WI38 (cell line): ENCODE measurements around the gene CCDC142.

Experiments used
- H3K4me3 ChIP-seq: 2 replicates; pipeline ENCODE4 v1.5.1; 2011; ENCODE audit warnings: low read depth, mild to moderate bottlenecking, control low read depth, low read length
- TF ChIP-seq, protein P1 (sequence below): IDR thresholded peaks from 2 replicates; pipeline ENCODE4 v1.5.1; 2012; ENCODE audit warnings: low read depth, mild to moderate bottlenecking, control low read depth, low read length

Gene CCDC142

DNA sequence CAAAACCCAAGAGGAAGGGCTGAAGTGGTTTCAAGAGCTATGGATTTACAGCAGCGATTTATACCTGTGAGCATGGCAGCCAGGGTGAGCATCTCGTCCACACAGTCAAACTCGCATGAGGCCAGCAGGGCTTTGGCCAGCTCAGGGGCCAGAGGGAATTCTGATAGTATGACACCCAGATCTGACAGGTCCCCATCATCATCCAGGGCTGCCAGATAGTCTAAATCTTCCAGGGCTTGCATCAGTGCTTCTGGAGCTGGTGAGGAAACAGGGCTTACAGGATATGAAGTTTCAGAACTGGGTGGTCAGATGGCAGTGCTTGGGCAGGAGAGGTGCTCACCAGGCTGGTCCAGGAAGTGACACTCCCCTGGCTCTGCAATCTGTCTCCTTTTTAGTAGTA lies 39.7 kb upstream of the CCDC142 start:
- TF ChIP-seq, protein P1, sequence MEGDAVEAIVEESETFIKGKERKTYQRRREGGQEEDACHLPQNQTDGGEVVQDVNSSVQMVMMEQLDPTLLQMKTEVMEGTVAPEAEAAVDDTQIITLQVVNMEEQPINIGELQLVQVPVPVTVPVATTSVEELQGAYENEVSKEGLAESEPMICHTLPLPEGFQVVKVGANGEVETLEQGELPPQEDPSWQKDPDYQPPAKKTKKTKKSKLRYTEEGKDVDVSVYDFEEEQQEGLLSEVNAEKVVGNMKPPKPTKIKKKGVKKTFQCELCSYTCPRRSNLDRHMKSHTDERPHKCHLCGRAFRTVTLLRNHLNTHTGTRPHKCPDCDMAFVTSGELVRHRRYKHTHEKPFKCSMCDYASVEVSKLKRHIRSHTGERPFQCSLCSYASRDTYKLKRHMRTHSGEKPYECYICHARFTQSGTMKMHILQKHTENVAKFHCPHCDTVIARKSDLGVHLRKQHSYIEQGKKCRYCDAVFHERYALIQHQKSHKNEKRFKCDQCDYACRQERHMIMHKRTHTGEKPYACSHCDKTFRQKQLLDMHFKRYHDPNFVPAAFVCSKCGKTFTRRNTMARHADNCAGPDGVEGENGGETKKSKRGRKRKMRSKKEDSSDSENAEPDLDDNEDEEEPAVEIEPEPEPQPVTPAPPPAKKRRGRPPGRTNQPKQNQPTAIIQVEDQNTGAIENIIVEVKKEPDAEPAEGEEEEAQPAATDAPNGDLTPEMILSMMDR: no peak
- no peak overlapping the region for H3K4me3 ChIP-seq

DNA sequence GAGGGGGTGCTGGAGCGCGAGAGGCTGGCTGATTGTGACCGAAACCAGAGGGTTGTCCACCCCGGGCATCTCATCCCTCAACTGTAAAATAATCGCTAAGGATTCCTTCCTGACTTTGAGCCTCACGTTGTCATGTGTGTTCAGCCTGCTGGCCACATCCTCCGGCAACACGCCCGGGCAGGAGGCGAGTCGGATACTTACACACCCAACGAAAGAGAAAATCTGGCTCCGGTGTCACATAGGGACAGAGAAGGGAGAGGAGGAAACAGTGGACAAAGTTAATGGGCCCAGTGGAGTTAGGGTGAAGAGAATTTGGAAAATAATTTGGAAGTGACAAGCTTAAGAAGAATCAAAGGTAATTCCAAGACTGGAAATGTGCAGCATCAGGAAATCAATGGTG lies 33.9 kb upstream of the CCDC142 start:
- H3K4me3 ChIP-seq: no peak overlapping the region
- TF ChIP-seq, protein P1: no peak

GRCh38 chr2:74515981-74516633 lies 33.3 kb upstream of the CCDC142 start:
- TF ChIP-seq, protein P1: no peak
- no peak overlapping the region for H3K4me3 ChIP-seq

DNA sequence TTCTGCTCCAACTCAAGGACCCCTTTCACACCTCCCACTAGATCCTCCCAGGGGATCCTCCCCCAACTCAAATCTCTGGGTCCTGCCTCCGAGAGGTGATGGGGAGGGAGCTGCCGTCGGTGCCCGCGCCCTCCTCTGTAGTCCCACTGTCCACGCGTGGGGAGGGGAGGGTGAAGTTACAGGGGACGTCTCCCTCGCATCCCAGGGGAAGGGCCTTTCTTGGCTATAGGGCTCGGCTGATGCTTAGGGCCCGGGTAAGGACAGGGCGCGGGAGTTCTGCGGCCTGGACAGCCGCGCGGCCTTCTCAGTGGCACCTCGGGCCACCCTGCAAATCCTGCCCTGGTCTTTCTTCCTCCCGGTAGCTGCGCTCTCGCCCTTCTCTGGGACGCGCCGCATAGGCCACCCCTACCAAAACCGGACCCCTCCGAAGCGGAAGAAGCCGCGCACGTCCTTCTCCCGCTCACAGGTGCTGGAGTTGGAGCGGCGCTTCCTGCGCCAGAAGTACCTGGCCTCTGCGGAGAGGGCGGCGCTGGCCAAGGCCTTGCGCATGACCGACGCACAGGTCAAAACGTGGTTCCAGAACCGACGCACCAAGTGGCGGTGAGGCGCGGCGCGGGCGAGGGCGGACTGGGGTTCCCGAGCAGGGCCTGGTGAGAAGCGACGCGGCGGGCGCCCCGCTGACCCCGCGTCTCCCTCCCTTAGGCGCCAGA lies 32.6 kb upstream of the CCDC142 start:
- TF ChIP-seq, protein P1: no peak
- H3K4me3 ChIP-seq: no peak overlapping the region

DNA sequence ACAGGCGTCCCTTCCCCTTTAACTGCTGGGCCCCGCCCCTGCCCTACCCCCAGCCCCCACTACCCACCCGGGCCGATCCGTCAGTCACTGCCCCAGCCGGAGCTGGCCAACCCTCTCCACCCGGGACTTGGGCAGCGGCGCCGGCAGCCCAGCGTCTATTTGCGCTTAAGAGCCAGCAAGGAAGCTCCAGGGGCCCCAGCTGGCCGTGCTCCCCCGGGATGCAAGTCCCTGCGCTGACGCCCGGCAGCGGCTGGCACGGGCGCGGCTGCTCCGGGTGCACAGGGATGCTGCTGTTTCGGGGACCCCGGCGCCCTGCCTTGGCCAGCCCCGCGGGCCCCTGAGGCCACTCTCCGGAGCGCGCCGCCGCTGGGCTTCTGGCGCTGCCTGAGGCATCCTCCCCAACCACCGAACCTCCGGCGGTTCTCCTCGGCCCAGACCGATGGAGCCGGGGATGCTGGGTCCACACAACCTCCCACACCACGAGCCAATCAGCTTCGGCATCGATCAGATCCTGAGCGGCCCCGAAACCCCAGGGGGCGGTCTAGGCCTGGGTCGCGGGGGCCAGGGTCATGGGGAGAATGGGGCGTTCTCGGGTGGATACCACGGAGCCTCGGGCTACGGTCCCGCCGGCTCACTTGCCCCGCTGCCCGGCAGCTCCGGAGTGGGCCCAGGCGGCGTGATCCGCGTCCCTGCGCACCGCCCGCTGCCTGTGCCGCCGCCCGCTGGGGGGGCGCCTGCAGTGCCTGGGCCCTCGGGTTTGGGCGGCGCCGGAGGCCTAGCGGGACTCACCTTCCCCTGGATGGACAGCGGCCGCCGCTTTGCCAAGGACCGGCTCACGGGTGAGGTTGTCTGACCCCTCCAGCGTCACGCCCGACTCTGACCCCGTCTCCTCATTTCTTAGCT lies 31.8 kb upstream of the CCDC142 start, which contains the start of gene TLX2:
TLX2 (plus strand) TSS at position 83 of the 903 bp plus-strand sequence; CDS start at position 440, 357 bp downstream.
- TF ChIP-seq, protein P1: no peak
- H3K4me3 ChIP-seq: no peak within 1 kb of the TSS

DNA sequence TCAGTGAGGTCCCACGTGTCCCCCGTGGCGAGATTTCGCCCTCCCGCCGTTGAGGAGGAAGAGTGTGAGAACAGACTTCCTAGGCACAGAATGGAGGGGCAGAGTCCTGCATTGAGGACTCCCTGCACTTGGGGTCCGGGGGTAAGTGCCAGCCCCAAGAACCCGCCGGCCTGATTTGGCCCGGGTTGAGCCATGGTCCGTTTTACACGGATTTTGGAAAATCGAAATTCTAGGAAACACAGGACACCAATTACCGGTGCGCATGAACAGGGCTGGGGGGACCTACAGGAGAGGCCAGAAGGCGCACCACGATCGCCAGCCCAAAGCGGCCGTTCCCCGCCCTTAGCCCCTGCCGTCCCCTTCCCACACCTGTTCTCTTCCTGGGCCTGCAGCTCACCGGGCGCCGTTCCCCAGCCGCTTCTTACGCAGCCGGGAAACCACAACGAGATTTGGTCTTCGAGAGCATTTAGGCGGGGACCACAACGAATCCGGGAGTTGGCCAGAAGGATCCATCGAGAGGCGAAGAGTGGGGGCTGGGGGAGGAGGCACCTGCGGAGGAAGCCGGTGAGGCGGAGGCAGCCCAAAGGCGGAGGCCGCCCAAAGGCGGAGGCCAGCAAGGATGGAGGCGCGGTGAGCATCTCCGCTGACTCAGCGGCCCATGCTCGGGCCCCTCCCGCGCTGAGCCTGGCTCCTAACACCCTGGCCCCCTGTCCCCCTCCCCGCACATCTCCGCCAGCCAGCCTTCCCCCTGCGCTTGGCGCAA lies 31.0 kb upstream of the CCDC142 start:
- no peak overlapping the region for H3K4me3 ChIP-seq
- TF ChIP-seq, protein P1: no peak
